ENCODE results near the gene SP2.

DNA sequence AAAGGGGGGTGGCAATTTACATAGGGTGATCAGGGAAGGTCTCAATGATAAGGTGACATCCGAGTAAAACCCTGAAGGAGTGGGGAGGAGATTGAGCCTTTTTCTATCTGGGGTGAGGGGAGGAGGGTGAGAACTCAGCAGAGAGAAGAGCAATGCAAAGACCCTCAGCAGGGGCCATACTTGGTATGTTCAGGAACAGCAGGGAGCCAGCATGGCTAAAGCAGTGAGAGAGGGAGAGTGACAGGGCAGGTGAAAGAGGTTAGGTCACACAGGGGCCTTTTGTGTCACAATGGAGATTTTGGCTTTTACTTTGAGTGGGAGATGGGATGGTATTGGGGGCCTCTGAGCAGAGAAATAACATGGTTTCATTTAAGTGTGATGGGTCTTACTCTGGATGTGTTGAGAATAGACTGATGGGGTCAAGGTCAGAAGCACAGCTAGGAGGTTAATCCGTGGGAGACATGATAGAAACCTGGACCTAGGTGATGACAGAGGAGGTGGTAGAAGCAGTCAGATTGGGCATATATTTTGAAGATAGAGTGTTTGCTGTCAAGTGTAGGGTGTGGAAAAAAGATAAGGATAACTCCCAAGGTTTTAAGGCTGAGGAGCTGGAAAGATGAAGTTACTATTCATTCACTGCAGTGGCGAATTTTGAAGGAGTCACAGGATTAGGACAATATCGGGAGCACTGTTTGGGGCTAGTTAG is 6.2 kb downstream of the SP2 start:
- TF ChIP-seq, protein P1, sequence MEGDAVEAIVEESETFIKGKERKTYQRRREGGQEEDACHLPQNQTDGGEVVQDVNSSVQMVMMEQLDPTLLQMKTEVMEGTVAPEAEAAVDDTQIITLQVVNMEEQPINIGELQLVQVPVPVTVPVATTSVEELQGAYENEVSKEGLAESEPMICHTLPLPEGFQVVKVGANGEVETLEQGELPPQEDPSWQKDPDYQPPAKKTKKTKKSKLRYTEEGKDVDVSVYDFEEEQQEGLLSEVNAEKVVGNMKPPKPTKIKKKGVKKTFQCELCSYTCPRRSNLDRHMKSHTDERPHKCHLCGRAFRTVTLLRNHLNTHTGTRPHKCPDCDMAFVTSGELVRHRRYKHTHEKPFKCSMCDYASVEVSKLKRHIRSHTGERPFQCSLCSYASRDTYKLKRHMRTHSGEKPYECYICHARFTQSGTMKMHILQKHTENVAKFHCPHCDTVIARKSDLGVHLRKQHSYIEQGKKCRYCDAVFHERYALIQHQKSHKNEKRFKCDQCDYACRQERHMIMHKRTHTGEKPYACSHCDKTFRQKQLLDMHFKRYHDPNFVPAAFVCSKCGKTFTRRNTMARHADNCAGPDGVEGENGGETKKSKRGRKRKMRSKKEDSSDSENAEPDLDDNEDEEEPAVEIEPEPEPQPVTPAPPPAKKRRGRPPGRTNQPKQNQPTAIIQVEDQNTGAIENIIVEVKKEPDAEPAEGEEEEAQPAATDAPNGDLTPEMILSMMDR (IDR thresholded peaks at IDR 0.05): no peak
- TF ChIP-seq POLR2A (IDR thresholded peaks at IDR 0.05): no peak
